Measurements from ENCODE around the gene ZIC2.

DNA sequence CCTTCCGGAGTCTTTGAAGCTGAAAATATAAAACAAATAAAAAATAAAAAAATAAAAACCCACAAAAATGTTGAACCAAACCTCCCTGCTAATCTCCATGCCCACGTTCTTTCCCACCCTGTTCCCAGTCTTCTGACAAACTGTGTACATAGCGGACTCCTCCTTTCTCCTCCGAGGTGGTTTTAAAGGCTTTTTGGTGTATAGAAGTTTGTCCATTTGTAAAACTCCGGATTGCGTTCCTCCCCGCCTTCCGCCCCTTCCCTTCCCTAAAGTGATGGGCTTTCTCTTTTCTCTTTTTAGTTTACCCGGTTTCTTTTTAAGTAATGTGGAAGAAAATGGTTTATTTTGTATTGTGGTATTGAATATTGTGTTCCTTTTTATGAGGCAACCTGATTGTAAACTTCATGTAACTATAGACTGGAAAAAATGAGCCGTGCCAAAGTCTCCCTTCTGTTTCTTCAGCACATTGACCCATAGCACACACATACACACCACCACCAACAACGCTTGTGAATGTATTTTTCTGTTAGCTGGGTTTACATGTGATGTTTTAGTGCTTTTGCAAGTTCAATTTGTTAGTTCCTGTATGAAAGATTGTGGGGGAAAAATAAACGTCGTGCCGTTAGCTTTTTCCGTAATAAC is 4.4 kb downstream of the ZIC2 start:
- TF ChIP-seq, protein P1, sequence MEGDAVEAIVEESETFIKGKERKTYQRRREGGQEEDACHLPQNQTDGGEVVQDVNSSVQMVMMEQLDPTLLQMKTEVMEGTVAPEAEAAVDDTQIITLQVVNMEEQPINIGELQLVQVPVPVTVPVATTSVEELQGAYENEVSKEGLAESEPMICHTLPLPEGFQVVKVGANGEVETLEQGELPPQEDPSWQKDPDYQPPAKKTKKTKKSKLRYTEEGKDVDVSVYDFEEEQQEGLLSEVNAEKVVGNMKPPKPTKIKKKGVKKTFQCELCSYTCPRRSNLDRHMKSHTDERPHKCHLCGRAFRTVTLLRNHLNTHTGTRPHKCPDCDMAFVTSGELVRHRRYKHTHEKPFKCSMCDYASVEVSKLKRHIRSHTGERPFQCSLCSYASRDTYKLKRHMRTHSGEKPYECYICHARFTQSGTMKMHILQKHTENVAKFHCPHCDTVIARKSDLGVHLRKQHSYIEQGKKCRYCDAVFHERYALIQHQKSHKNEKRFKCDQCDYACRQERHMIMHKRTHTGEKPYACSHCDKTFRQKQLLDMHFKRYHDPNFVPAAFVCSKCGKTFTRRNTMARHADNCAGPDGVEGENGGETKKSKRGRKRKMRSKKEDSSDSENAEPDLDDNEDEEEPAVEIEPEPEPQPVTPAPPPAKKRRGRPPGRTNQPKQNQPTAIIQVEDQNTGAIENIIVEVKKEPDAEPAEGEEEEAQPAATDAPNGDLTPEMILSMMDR (conservative IDR thresholded peaks at IDR 0.05; ENCODE audit: low read depth, low read length): no peak
- TF ChIP-seq EZH2 (IDR thresholded peaks at IDR 0.05; ENCODE audit: borderline replicate concordance, low read depth, low read length, poor library complexity, severe bottlenecking): no peak

All from A673 (cell line).